SK-N-SH (cell line): ENCODE measurements around the gene SIPA1L2.

ENCODE experiments used
- CHD2 ChIP-seq: fragments of 150-350 bp; IDR thresholded peaks from 2 replicates; pipeline ENCODE4 v1.6.1; 2018; ENCODE audit warnings: low read length; ENCODE audit not compliant: partially characterized antibody
- CTCF ChIP-seq: fragments of 200-600 bp; sonication (generic); IDR thresholded peaks from 2 replicates; pipeline ENCODE4 v1.6.1; 2017; ENCODE audit warnings: antibody characterized with exemption, mild to moderate bottlenecking, moderate library complexity
- GATA2 ChIP-seq: sonication (generic); formaldehyde crosslinking; IDR thresholded peaks from 2 replicates; pipeline ENCODE4 v1.5.0; 2020; ENCODE audit warnings: mild to moderate bottlenecking, missing genetic modification reagents
- IRF3 ChIP-seq: fragments of 150-350 bp; IDR thresholded peaks from 2 replicates; pipeline ENCODE4 v1.6.1; 2016; ENCODE audit warnings: mild to moderate bottlenecking, low read depth, low read length
- MAX ChIP-seq: IDR thresholded peaks from 2 replicates; pipeline ENCODE4 v1.4.0; 2012; ENCODE audit warnings: low read depth
- POLR2AphosphoS5 ChIP-seq: IDR thresholded peaks from 2 replicates; pipeline ENCODE4 v1.6.1; 2012; ENCODE audit warnings: low read depth, low read length
- RAD21 ChIP-seq: IDR thresholded peaks from 2 replicates; pipeline ENCODE4 v1.6.1; 2012; ENCODE audit warnings: mild to moderate bottlenecking, low read length
- REST ChIP-seq: IDR thresholded peaks from 2 replicates; pipeline ENCODE4 v1.6.1; 2012; ENCODE audit warnings: mild to moderate bottlenecking, low read depth, low read length, moderate library complexity
- RFX5 ChIP-seq: IDR thresholded peaks from 2 replicates; pipeline ENCODE4 v1.6.1; 2012; ENCODE audit warnings: mild to moderate bottlenecking, improper control_type of control experiment, low read length
- SMC3 ChIP-seq: IDR thresholded peaks from 2 replicates; pipeline ENCODE4 v1.6.1; 2012; ENCODE audit warnings: low read depth, low read length, improper control_type of control experiment
- TCF12 ChIP-seq: IDR thresholded peaks from 2 replicates; pipeline ENCODE4 v1.4.0; 2012
- USF2 ChIP-seq: fragments of 150-350 bp; IDR thresholded peaks from 2 replicates; pipeline ENCODE4 v1.6.1; 2017; ENCODE audit warnings: antibody characterized with exemption, low read length, low read depth, borderline replicate concordance
- ZBTB33 ChIP-seq: IDR thresholded peaks from 2 replicates; pipeline ENCODE4 v1.4.0; 2012; ENCODE audit warnings: low read depth, borderline replicate concordance

- TF ChIP-seq CHD2 (no peak), REST (no peak), USF2 (no peak), RFX5 (no peak), TCF12 (no peak), CTCF (no peak), GATA2 (CRISPR knock-in tag) (no peak), SMC3 (no peak), MAX (no peak), RAD21 (no peak), POLR2AphosphoS5 (no peak), ZBTB33 (no peak), IRF3 (no peak)
These were observed 7.6 kb downstream of the SIPA1L2 start for GRCh38 chr1:232622378-232622777.
